GM20000 (cell line): ENCODE results near the gene LRRFIP1.
"Not testable (repeated sequence)": the region's sequence is repeated elsewhere in the genome, so short reads cannot be mapped to it uniquely, and the experiment has no call there.

ENCODE experiments used
- DNase-seq: peaks from one replicate; pipeline ENCODE4 v3.0.0; 2012; ENCODE audit warnings: low spot score
- TF ChIP-seq, protein P1 (sequence below): IDR thresholded peaks from 2 replicates; pipeline ENCODE4 v1.5.1; 2012; ENCODE audit warnings: mild to moderate bottlenecking, control low read depth; ENCODE audit errors: extremely low read depth, missing control alignments

Gene LRRFIP1

DNA sequence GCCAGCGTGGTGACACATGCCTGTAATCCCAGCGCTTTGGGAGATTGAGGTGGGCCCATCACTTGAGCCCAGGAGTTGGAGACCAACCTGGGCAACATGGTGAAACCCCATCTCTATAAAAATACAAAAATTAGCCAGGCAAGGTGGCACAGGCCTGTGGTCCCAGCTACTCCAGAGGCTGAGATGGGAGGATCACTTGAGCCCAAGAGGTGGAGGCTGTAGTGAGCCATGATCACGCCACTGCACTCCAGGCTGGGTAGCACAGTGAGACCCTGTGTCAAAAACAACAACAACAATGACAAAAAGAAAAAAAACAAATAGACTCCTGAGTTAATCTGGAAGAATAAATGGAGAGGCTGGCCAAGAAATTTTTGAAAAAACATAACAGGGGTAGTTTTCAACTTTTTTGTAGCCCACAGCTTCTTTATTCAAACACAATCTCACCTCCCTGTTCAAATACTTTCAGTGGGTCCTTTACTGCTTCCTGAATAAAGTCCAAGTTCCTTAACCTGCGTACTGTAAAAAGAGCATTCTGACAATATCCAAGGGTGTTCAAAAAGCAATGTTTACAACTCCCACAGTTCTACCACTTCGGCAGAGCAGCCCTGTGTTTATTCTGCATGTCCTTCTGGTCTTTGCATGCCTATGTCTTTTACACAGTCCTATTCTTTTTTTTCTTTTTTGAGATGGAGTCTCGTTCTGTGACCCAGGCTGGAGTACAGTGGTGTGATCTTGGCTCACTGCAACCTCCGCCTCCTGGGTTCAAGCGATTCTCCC is 53.5 kb downstream of the LRRFIP1 start:
- no peak for DNase-seq
- TF ChIP-seq, protein P1, sequence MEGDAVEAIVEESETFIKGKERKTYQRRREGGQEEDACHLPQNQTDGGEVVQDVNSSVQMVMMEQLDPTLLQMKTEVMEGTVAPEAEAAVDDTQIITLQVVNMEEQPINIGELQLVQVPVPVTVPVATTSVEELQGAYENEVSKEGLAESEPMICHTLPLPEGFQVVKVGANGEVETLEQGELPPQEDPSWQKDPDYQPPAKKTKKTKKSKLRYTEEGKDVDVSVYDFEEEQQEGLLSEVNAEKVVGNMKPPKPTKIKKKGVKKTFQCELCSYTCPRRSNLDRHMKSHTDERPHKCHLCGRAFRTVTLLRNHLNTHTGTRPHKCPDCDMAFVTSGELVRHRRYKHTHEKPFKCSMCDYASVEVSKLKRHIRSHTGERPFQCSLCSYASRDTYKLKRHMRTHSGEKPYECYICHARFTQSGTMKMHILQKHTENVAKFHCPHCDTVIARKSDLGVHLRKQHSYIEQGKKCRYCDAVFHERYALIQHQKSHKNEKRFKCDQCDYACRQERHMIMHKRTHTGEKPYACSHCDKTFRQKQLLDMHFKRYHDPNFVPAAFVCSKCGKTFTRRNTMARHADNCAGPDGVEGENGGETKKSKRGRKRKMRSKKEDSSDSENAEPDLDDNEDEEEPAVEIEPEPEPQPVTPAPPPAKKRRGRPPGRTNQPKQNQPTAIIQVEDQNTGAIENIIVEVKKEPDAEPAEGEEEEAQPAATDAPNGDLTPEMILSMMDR = no peak

DNA sequence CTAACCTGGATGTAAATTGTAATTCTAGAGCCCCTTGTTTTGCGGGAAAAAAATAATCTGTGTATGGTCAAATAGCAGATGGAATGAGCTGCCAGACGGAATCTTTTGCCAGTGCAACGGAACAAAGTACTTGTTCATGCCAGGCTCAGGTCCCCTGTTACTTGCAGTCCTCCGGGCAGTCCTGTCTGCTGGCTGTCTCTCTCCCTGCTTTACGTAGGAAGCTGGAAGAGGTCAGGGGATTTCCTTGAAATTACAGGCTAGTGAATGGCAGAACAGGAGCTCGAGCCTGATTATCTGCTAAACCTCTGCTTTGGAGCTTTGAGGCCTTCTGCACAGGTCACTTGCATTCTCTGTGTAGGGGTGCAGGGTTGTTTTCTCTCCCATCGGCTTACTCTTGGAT is 54.8 kb downstream of the LRRFIP1 start:
- TF ChIP-seq, protein P1 = no peak
- no peak for DNase-seq

GRCh38 chr2:237682856-237683670 is 55.7 kb downstream of the LRRFIP1 start:
- TF ChIP-seq, protein P1 = no peak
- no peak for DNase-seq

- DNase-seq = no peak
These were observed 58.0 kb downstream of the LRRFIP1 start for GRCh38 chr2:237685408-237685807.

DNA sequence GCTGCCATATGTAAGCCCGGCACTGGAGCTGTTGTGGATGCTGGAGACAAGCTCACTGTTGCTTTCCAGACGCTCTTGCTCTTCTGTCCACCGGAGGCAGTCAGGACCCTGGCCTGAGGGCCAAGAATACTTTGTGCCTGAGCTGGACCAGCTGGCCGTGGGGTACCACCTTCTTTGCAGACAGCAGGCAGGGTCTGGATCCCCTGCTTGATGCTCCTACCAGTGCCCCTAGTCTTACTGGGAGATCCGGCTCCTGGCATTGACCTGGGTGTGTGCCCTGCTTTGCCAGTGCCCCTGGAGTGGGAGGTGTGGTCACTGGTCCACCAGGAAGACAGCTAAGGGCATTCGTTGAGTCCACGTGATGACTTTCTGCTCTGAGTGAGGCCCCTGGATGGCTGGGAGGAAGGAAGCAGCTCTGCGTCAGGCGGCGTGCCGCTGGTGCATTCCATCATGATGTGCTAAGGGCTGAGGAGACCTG is 59.3 kb downstream of the LRRFIP1 start:
- TF ChIP-seq, protein P1 = peak; percentile 23
- no peak for DNase-seq

More at GRCh38 chr2:237685408-237685807, 58.0 kb downstream of the LRRFIP1 start:
- TF ChIP-seq, protein P1 = no peak

DNA sequence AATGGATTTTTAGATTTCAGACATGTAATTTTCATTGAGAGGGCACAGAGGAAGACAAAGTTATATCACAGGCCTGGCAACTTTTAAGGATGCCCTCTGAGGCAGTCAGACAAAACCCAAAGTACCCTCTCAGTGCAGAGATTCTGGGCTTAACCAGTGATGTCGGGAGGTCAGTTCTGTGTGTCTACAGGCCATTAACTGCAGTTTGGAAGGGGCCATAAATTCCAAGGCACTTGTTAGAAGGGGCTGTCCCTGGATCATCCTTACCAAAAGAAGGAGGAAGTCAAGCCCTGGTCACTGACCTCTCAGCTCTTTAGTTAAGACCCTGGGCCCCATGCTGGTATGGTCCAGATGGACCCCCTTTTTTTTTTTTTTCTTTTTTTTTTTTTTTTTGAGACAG is 60.7 kb downstream of the LRRFIP1 start:
- DNase-seq = no peak
- TF ChIP-seq, protein P1 = no peak

DNA sequence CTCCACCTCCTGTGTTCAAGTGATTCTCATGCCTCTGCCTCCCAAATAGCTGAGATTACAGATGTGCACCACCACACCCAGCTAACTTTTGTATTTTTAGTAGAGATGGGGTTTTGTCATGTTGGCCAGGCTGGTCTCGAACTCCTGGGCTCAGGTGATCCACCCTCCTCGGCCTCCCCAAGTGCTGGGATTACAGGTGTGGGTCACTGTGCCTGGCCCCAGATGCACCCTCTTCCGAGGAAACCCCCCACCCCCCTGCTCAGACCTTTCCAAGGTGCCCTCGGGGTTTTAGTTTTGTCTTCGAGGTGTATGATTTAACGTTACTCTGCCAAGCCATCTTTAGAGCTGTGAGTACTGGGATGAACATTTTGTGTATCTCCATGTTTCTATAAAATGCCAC is 61.2 kb downstream of the LRRFIP1 start:
- DNase-seq = not testable (repeated sequence)
